HCT116 (cell line): ENCODE data around the gene CCDC187. TPM values are rescaled to one million over a fixed set of nuclear protein-coding genes. Genes with fewer than 3 reads are reported as not detected.

Experiments used
- ATAC-seq: fragments of 200-7000 bp; cut with Tn5 transposase; 2 replicates; pipeline ENCODE4 v1.9.1; 2020; ENCODE audit warnings: mild to moderate bottlenecking, moderate library complexity
- BruUV-seq: library from RNA; stranded (reverse); fragments of 400-500 nt; replicated peaks from 2 replicates; lab custom pipeline; 2021; lab: Mats Ljungman, UMichigan
- CTCF ChIA-PET: fragments of 300-600 bp; sonication (Branson Sonifier 250); formaldehyde crosslinking; loops from one replicate; lab custom pipeline; 2021; ENCODE audit warnings: antibody characterized with exemption; lab: Charles Lee
- POLR2A ChIA-PET: fragments of 300-600, 350-600 bp; sonication (Branson Sonifier 250); formaldehyde crosslinking; loops from one replicate; lab custom pipeline; 2021; ENCODE audit warnings: antibody characterized with exemption; lab: Charles Lee
- RAD21 ChIA-PET, 2 experiments: fragments of 300-600 bp; sonication (Branson Sonifier 250); formaldehyde crosslinking; loops; one replicate each; lab custom pipeline; 2023; ENCODE audit warnings: low total read pairs in 2 of 2; ENCODE audit not compliant: uncharacterized antibody in 2 of 2, unreplicated experiment in 2 of 2, low non-redundant PET in 1 of 2; lab: Charles Lee
- DNase-seq: peaks from one replicate; pipeline ENCODE4 v3.0.0-alpha.2; 2010; ENCODE audit warnings: low read depth, low spot score
- H2AFZ ChIP-seq: fragments of 200-600 bp; shearing (Covaris generic), sonication (generic); 2 replicates; pipeline ENCODE4 v1.6.1; 2017; ENCODE audit warnings: low read depth, mixed run types, mixed read lengths, antibody characterized with exemption, low read length; ENCODE audit not compliant: poor library complexity, severe bottlenecking
- H3K27ac ChIP-seq: 2 replicates; pipeline ENCODE4 v1.5.1; 2012; ENCODE audit warnings: low read depth, low read length
- H3K27me3 ChIP-seq: fragments of 200-600 bp; sonication (generic); 2 replicates; pipeline ENCODE4 v1.6.1; 2016; ENCODE audit warnings: mixed run types, low read length, mixed read lengths; ENCODE audit not compliant: insufficient read depth
- H3K36me3 ChIP-seq, 2 experiments: fragments of 200-500 bp in 1 of 2; fragments of 200-600 bp in 1 of 2; sonication (Bioruptor generic) in 1 of 2; sonication (generic) in 1 of 2; 2 replicates each; pipeline versions ENCODE4 v1.5.1 to v1.6.1; 2014 to 2016; ENCODE audit warnings: low read length in 2 of 2, inconsistent platforms in 1 of 2, mixed read lengths in 1 of 2, mixed run types in 1 of 2; ENCODE audit not compliant: insufficient read depth in 2 of 2, control insufficient read depth in 1 of 2
- H3K4me1 ChIP-seq, 2 experiments: fragments of 200-600 bp in 1 of 2; sonication (generic) in 1 of 2; 2 replicates each; pipeline versions ENCODE4 v1.5.1 to v1.6.1; 2012 to 2017; ENCODE audit warnings: low read length in 2 of 2, inconsistent platforms in 1 of 2, mild to moderate bottlenecking in 1 of 2, mixed read lengths in 1 of 2, mixed run types in 1 of 2, moderate library complexity in 1 of 2; ENCODE audit not compliant: insufficient read depth in 2 of 2, control insufficient read depth in 1 of 2
- H3K4me2 ChIP-seq: fragments of 200-600 bp; sonication (generic); 2 replicates; pipeline ENCODE4 v1.6.1; 2017; ENCODE audit warnings: mixed run types, low read length, mixed read lengths
- H3K4me3 ChIP-seq, 2 experiments: fragments of 200-600 bp in 1 of 2; sonication (generic) in 1 of 2; replicated peaks in 1 of 2; 2 replicates each; pipeline ENCODE4 v1.5.1; 2011 to 2016; ENCODE audit warnings: low read length in 2 of 2, control low read depth in 1 of 2, low read depth in 1 of 2, mild to moderate bottlenecking in 1 of 2, mixed read lengths in 1 of 2, mixed run types in 1 of 2
- H3K79me2 ChIP-seq: fragments of 200-600 bp; sonication (generic); 2 replicates; pipeline ENCODE4 v1.6.1; 2017; ENCODE audit warnings: mild to moderate bottlenecking, mixed run types, low read length, moderate library complexity, mixed read lengths; ENCODE audit not compliant: insufficient read depth
- H3K9ac ChIP-seq: fragments of 200-600 bp; sonication (generic); 2 replicates; pipeline ENCODE4 v1.6.1; 2016; ENCODE audit warnings: low read length, mixed read lengths
- H3K9me2 ChIP-seq: fragments of 200-600 bp; sonication (generic), shearing (Covaris generic); 2 replicates; pipeline ENCODE4 v1.6.1; 2017; ENCODE audit warnings: mixed run types, mild to moderate bottlenecking, moderate library complexity; ENCODE audit not compliant: insufficient read depth
- H3K9me3 ChIP-seq, 2 experiments: fragments of 200-500 bp in 1 of 2; fragments of 200-600 bp in 1 of 2; sonication (Bioruptor generic) in 1 of 2; sonication (generic) in 1 of 2; 2 replicates each; pipeline ENCODE4 v1.6.1; 2014 to 2017; ENCODE audit warnings: low read length in 2 of 2, mixed read lengths in 2 of 2, inconsistent platforms in 1 of 2, low read depth in 1 of 2, mild to moderate bottlenecking in 1 of 2, mixed run types in 1 of 2, moderate library complexity in 1 of 2; ENCODE audit not compliant: control insufficient read depth in 1 of 2, insufficient read depth in 1 of 2
- H4K20me1 ChIP-seq: fragments of 200-600 bp; sonication (generic), shearing (Covaris generic); 2 replicates; pipeline ENCODE4 v1.6.1; 2017; ENCODE audit warnings: mixed run types, mild to moderate bottlenecking, moderate library complexity; ENCODE audit not compliant: insufficient read depth
- CBX3 ChIP-seq: IDR thresholded peaks from 2 replicates; pipeline ENCODE4 v1.6.1; 2012; ENCODE audit warnings: low read depth
- CEBPB ChIP-seq: IDR thresholded peaks from 2 replicates; pipeline ENCODE4 v1.6.1; 2012; ENCODE audit warnings: low read depth
- EGR1 ChIP-seq: IDR thresholded peaks from 2 replicates; pipeline ENCODE4 v1.6.1; 2012; ENCODE audit warnings: low read depth
- ELF1 ChIP-seq: IDR thresholded peaks from 2 replicates; pipeline ENCODE4 v1.6.1; 2012; ENCODE audit warnings: low read depth, borderline replicate concordance
- EZH2 ChIP-seq: fragments of 200-600 bp; sonication (generic); IDR thresholded peaks from 2 replicates; pipeline ENCODE4 v1.6.1; 2017; ENCODE audit warnings: antibody characterized with exemption, mixed run types
- EZH2phosphoT487 ChIP-seq: fragments of 200-600 bp; IDR thresholded peaks from 2 replicates; pipeline ENCODE4 v1.6.1; 2018; ENCODE audit warnings: antibody characterized with exemption, borderline replicate concordance
- MAX ChIP-seq: IDR thresholded peaks from 2 replicates; pipeline ENCODE4 v1.6.1; 2012
- POLR2A ChIP-seq: IDR thresholded peaks from 2 replicates; pipeline ENCODE4 v1.7.0; 2011; ENCODE audit warnings: borderline replicate concordance; ENCODE audit not compliant: insufficient read depth, insufficient read length; ENCODE audit errors: extremely low read depth
- POLR2AphosphoS5 ChIP-seq: IDR thresholded peaks from 2 replicates; pipeline ENCODE4 v1.6.1; 2011; ENCODE audit warnings: mild to moderate bottlenecking, low read depth, low read length, moderate library complexity
- RAD21 ChIP-seq: IDR thresholded peaks from 2 replicates; pipeline ENCODE4 v1.6.1; 2012; ENCODE audit warnings: low read depth, mild to moderate bottlenecking
- SP1 ChIP-seq: IDR thresholded peaks from 2 replicates; pipeline ENCODE4 v1.6.1; 2012; ENCODE audit warnings: low read depth
- SRF ChIP-seq: IDR thresholded peaks from 2 replicates; pipeline ENCODE4 v1.6.1; 2012; ENCODE audit warnings: low read depth
- YY1 ChIP-seq: IDR thresholded peaks from 2 replicates; pipeline ENCODE4 v1.6.1; 2011; ENCODE audit warnings: low read length, low read depth, moderate library complexity, mild to moderate bottlenecking; ENCODE audit not compliant: insufficient replicate concordance; ENCODE audit errors: extremely low read depth
- ZBTB33 ChIP-seq: IDR thresholded peaks from 2 replicates; pipeline ENCODE4 v1.6.1; 2011; ENCODE audit warnings: mild to moderate bottlenecking, low read length, moderate library complexity; ENCODE audit not compliant: insufficient replicate concordance; ENCODE audit errors: extremely low read depth
- ZNF274 ChIP-seq: fragments of 200-500 bp; sonication (Bioruptor generic); IDR thresholded peaks from 2 replicates; pipeline ENCODE4 v1.6.1; 2014; ENCODE audit warnings: mild to moderate bottlenecking, low read depth, low read length, inconsistent platforms
- intact Hi-C: fragments of 100-400 bp; cut with micrococcal nuclease; formaldehyde crosslinking; loops from 2 replicates; pipeline ENCODE4 v1.10.0; 2022
- total RNA-seq: library from RNA; stranded (reverse); gene quantifications from one replicate; pipeline ENCODE4 v1.2.1, GENCODE V29; 2021; ENCODE audit not compliant: unreplicated experiment
- TF ChIP-seq, protein P1 (sequence below): IDR thresholded peaks from 2 replicates; pipeline ENCODE4 v1.6.1; 2012; ENCODE audit warnings: low read depth

CCDC187 gene
- total RNA-seq, 1 experiment from 2014 or later = 4.6 TPM

GRCh38 chr9:136210276-136210675, 93.6 kb downstream of the CCDC187 start:
- Histone ChIP-seq H3K4me1 (no peaks in the 10 kb centered on the region), H3K4me3 (no peak overlapping the region), H3K9me2 (no peaks in the 10 kb centered on the region), H4K20me1 (no peaks in the 10 kb centered on the region), H3K79me2 (no peaks in the 10 kb centered on the region), H3K27me3 (no peaks in the 10 kb centered on the region), H3K36me3 (peaks cover 21 to 35% of the 10 kb centered on the region in 2 experiments; a peak in 3 of 4 replicates), H2AFZ (no peak overlapping the region), H3K4me2 (no peak overlapping the region), H3K27ac (no peak overlapping the region), H3K9me3 (no peaks in the 10 kb centered on the region), H3K9ac (no peak overlapping the region)
- ATAC-seq (no peak), DNase-seq (no peak)
- ChIA-PET RAD21 (no interaction called here), CTCF (no interaction called here), POLR2A (no interaction called here)
- intact Hi-C loops = no loop called here
- TF ChIP-seq, protein P1, sequence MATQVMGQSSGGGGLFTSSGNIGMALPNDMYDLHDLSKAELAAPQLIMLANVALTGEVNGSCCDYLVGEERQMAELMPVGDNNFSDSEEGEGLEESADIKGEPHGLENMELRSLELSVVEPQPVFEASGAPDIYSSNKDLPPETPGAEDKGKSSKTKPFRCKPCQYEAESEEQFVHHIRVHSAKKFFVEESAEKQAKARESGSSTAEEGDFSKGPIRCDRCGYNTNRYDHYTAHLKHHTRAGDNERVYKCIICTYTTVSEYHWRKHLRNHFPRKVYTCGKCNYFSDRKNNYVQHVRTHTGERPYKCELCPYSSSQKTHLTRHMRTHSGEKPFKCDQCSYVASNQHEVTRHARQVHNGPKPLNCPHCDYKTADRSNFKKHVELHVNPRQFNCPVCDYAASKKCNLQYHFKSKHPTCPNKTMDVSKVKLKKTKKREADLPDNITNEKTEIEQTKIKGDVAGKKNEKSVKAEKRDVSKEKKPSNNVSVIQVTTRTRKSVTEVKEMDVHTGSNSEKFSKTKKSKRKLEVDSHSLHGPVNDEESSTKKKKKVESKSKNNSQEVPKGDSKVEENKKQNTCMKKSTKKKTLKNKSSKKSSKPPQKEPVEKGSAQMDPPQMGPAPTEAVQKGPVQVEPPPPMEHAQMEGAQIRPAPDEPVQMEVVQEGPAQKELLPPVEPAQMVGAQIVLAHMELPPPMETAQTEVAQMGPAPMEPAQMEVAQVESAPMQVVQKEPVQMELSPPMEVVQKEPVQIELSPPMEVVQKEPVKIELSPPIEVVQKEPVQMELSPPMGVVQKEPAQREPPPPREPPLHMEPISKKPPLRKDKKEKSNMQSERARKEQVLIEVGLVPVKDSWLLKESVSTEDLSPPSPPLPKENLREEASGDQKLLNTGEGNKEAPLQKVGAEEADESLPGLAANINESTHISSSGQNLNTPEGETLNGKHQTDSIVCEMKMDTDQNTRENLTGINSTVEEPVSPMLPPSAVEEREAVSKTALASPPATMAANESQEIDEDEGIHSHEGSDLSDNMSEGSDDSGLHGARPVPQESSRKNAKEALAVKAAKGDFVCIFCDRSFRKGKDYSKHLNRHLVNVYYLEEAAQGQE = no peak
- no peak for TF ChIP-seq ELF1
- no peak for TF ChIP-seq CBX3
- TF ChIP-seq YY1 = no peak
- no TSS peak for BruUV-seq

- intact Hi-C loops = no loop called here
- BruUV-seq = no TSS peak
- TF ChIP-seq ELF1 (no peak), POLR2AphosphoS5 (no peak), POLR2A (no peak), CBX3 (no peak), ZNF274 (no peak), EZH2 (no peak), SRF (no peak), ZBTB33 (no peak), EGR1 (no peak), MAX (no peak), CEBPB (no peak), EZH2phosphoT487 (no peak), SP1 (no peak), RAD21 (no peak)
Measured at GRCh38 chr9:136209786-136210185, 94.1 kb downstream of the CCDC187 start.

More at GRCh38 chr9:136209786-136210185, 94.1 kb downstream of the CCDC187 start:
- Histone ChIP-seq H3K4me2 (no peak overlapping the region), H3K27me3 (no peaks in the 10 kb centered on the region), H3K36me3 (peaks cover 17 to 32% of the 10 kb centered on the region in 2 experiments; a peak in 3 of 4 replicates), H2AFZ (no peak overlapping the region), H3K4me3 (no peak overlapping the region), H3K9ac (no peak overlapping the region), H3K79me2 (no peaks in the 10 kb centered on the region), H3K4me1 (no peaks in the 10 kb centered on the region), H3K9me3 (no peaks in the 10 kb centered on the region), H3K9me2 (no peaks in the 10 kb centered on the region), H4K20me1 (no peaks in the 10 kb centered on the region), H3K27ac (no peak overlapping the region)
- ATAC-seq (no peak), DNase-seq (no peak)
- ChIA-PET POLR2A (no interaction called here), RAD21 (interaction anchor here in 1 of 2 experiments (0.5 kb wide), 1 partner anchor 242 kb away, joined by 4 read pairs; no protein-coding TSS in a partner anchor), CTCF (no interaction called here)
